OCI-LY1 (cell line): ENCODE measurements around the gene KAT2B.

Source experiments
- H2AFZ ChIP-seq: fragments of 200-600 bp; sonication (generic), shearing (Covaris generic); 2 replicates; pipeline ENCODE4 v1.6.0; 2014; ENCODE audit warnings: antibody characterized with exemption, mild to moderate bottlenecking, low read length
- H3F3A ChIP-seq: fragments of 200-600 bp; sonication (generic), shearing (Covaris generic); 2 replicates; pipeline ENCODE4 v1.6.0; 2014; ENCODE audit warnings: mild to moderate bottlenecking, antibody characterized with exemption, low read length, moderate library complexity; ENCODE audit not compliant: insufficient read depth
- H3K27ac ChIP-seq: fragments of 200-600 bp; sonication (generic); 2 replicates; pipeline ENCODE4 v1.5.1; 2014; ENCODE audit warnings: low read length, mixed run types, mild to moderate bottlenecking, low read depth; ENCODE audit not compliant: poor library complexity, severe bottlenecking
- H3K27me3 ChIP-seq: fragments of 200-600 bp; sonication (generic); 2 replicates; pipeline ENCODE4 v1.6.0; 2014; ENCODE audit warnings: antibody characterized with exemption, mild to moderate bottlenecking, low read length, moderate library complexity; ENCODE audit not compliant: insufficient read depth
- H3K36me3 ChIP-seq: fragments of 200-600 bp; sonication (generic); 2 replicates; pipeline ENCODE4 v1.6.1; 2014; ENCODE audit warnings: mild to moderate bottlenecking, antibody characterized with exemption, low read length, moderate library complexity, mixed read lengths; ENCODE audit not compliant: insufficient read depth
- H3K4me1 ChIP-seq: fragments of 200-600 bp; sonication (generic); 2 replicates; pipeline ENCODE4 v1.5.1; 2014; ENCODE audit warnings: mild to moderate bottlenecking, low read length, moderate library complexity; ENCODE audit not compliant: insufficient read depth, severe bottlenecking
- H3K4me2 ChIP-seq: fragments of 200-600 bp; sonication (generic), shearing (Covaris generic); 2 replicates; pipeline ENCODE4 v1.6.1; 2014; ENCODE audit warnings: low read length
- H3K4me3 ChIP-seq: fragments of 200-600 bp; sonication (generic); 2 replicates; pipeline ENCODE4 v1.5.1; 2014; ENCODE audit warnings: low read length, low read depth, mild to moderate bottlenecking, mixed read lengths; ENCODE audit not compliant: poor library complexity, severe bottlenecking
- H3K79me2 ChIP-seq: fragments of 200-600 bp; shearing (Covaris generic); 2 replicates; pipeline ENCODE4 v1.6.1; 2016; ENCODE audit warnings: mixed run types, low read length, mixed read lengths; ENCODE audit not compliant: insufficient read depth
- H3K9ac ChIP-seq: fragments of 200-600 bp; sonication (generic), shearing (Covaris generic); 2 replicates; pipeline ENCODE4 v1.6.1; 2014; ENCODE audit warnings: mild to moderate bottlenecking, low read length, mixed read lengths
- H3K9me2 ChIP-seq: fragments of 200-600 bp; sonication (generic), shearing (Covaris generic); 2 replicates; pipeline ENCODE4 v1.6.1; 2014; ENCODE audit warnings: low read depth, mild to moderate bottlenecking, low read length, mixed read lengths
- H3K9me3 ChIP-seq: fragments of 200-600 bp; shearing (Covaris generic); 2 replicates; pipeline ENCODE4 v1.6.1; 2014; ENCODE audit warnings: low read length, mixed read lengths
- H4K20me1 ChIP-seq: fragments of 200-600 bp; sonication (generic), shearing (Covaris generic); 2 replicates; pipeline ENCODE4 v1.6.0; 2016; ENCODE audit warnings: mild to moderate bottlenecking, low read length; ENCODE audit not compliant: insufficient read depth
- EZH2 ChIP-seq: fragments of 200-600 bp; sonication (generic), shearing (Covaris generic); IDR thresholded peaks from 2 replicates; pipeline ENCODE4 v1.8.0; 2017; ENCODE audit warnings: borderline replicate concordance, mixed run types, mild to moderate bottlenecking, antibody characterized with exemption, low read length, moderate library complexity, mixed read lengths
- TF ChIP-seq, protein P1 (sequence below): fragments of 200-600 bp; sonication (generic), shearing (Covaris generic); IDR thresholded peaks from 2 replicates; pipeline ENCODE4 v1.5.1; 2017; ENCODE audit warnings: mild to moderate bottlenecking, antibody characterized with exemption, low read length, moderate library complexity, mixed read lengths

KAT2B gene

DNA sequence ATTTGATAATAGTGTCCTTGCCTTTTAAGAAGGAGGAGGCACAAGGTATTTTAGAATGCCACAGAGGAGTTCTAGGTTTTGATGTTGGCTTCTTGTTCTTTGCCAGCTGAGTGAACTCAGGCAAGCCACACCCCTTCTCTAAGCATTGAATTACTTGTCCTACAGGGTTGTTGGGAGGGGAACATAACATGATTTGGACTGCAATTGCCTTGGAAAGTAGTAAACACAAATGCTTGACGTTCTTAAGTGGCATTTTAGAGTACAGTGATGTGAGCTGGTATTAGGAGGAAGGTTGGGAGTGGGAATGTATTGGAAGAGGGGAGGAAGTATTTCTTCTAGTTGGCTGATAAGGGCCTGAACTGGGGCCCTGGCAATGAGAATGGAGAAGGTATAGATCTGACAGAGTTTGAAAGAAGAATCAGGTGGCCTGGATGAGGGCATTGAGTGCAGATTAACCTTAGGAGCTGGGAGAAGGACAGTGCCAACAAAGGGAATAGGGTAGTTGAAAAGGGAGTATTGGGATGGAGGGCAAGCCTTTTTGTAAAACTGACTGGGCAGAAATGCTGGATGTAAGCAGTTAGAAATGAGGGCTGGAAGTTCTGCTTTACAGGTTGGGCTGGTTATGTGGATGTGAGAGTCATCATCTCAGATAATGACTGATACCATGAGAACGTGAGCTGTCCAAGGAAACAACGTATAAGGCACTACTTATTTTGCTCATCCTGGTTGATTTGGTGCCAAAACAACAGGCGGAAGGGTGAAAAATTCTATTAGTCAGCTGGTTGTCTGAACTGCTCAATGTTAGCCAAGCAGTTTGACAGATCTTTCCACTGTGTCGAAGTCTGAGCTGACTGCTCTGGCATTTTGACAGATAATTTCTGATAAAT lies 16.7 kb downstream of the KAT2B start:
- Histone ChIP-seq H3K27me3 (no peaks in the 10 kb centered on the region), H3F3A (0 out of 2 replicates have a peak, but pooled peaks cover 6% of the 10 kb centered on the region), H3K4me1 (peaks cover 42% of the 10 kb centered on the region), H4K20me1 (no peaks in the 10 kb centered on the region), H3K27ac (peak overlapping the region; percentile 60), H2AFZ (no peak overlapping the region), H3K9me3 (no peaks in the 10 kb centered on the region), H3K4me3 (no peak overlapping the region), H3K9me2 (no peaks in the 10 kb centered on the region), H3K4me2 (no peak overlapping the region), H3K9ac (no peak overlapping the region), H3K79me2 (peaks cover 40% of the 10 kb centered on the region), H3K36me3 (no peaks in the 10 kb centered on the region)
- TF ChIP-seq EZH2: no peak
- TF ChIP-seq, protein P1, sequence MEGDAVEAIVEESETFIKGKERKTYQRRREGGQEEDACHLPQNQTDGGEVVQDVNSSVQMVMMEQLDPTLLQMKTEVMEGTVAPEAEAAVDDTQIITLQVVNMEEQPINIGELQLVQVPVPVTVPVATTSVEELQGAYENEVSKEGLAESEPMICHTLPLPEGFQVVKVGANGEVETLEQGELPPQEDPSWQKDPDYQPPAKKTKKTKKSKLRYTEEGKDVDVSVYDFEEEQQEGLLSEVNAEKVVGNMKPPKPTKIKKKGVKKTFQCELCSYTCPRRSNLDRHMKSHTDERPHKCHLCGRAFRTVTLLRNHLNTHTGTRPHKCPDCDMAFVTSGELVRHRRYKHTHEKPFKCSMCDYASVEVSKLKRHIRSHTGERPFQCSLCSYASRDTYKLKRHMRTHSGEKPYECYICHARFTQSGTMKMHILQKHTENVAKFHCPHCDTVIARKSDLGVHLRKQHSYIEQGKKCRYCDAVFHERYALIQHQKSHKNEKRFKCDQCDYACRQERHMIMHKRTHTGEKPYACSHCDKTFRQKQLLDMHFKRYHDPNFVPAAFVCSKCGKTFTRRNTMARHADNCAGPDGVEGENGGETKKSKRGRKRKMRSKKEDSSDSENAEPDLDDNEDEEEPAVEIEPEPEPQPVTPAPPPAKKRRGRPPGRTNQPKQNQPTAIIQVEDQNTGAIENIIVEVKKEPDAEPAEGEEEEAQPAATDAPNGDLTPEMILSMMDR: no peak

DNA sequence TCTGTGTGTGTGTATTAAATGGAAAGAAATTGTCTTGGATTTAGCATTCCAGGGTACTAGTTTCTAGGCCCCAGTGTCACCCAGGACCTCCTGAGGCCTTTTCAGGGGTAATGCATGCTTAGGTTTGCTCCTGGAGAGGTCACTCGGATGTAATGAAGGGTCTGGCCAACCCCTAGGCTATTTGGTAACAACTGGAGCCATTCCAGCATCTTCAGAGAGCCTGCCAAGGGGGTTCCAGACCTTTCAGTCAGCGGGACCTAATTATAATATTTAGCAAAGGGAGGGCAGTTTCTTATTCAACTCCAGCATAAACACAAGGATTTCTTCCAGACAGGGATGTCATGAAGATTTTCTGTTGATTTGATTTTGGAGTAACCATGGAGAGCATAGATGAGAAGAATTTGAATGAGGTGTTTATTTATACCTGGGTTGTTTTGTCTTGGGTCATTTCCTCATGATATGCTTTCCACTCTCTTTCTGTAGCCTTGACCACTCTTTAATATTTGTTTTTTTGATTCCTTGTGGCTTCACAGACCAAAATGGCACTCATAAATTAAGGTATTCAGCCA lies 17.4 kb downstream of the KAT2B start:
- no peak for TF ChIP-seq EZH2
- TF ChIP-seq, protein P1: no peak
- no peaks in the 10 kb centered on the region for H3K9me3 ChIP-seq
- H3K4me2 ChIP-seq: no peak overlapping the region
- peak overlapping the region; percentile 60 for H3K27ac ChIP-seq
- H3K9ac ChIP-seq: no peak overlapping the region
- no peak overlapping the region for H3K4me3 ChIP-seq
- peaks cover 42% of the 10 kb centered on the region for H3K4me1 ChIP-seq
- 0 out of 2 replicates have a peak, but pooled peaks cover 6% of the 10 kb centered on the region for H3F3A ChIP-seq
- no peaks in the 10 kb centered on the region for H3K27me3 ChIP-seq
- no peaks in the 10 kb centered on the region for H3K9me2 ChIP-seq
- peaks cover 43% of the 10 kb centered on the region for H3K79me2 ChIP-seq
- no peak overlapping the region for H2AFZ ChIP-seq
- no peaks in the 10 kb centered on the region for H3K36me3 ChIP-seq
- H4K20me1 ChIP-seq: no peaks in the 10 kb centered on the region

DNA sequence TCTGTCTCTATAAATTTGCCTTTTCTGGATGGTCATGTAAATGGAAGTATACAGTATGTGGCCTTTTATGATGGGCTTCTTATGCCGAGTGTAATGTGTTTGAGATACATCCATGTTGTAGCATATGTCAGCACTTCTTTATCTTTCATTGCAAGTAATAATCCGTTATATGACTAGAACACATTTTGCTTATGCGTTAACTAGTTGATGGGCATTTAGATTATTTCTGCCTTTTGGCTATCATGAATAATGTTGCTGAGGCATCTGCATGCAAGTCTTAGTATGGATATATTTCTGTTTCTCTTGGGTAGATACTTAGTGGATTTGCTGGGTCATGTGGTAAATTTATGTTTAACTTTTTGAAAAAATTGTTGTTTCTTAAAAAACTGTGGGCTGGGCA lies 19.7 kb downstream of the KAT2B start:
- no peaks in the 10 kb centered on the region for H4K20me1 ChIP-seq
- H2AFZ ChIP-seq: no peak overlapping the region
- no peaks in the 10 kb centered on the region for H3K9me3 ChIP-seq
- H3K4me1 ChIP-seq: peaks cover 31% of the 10 kb centered on the region
- 0 out of 2 replicates have a peak, but pooled peaks cover 4% of the 10 kb centered on the region for H3F3A ChIP-seq
- peaks cover 54% of the 10 kb centered on the region for H3K79me2 ChIP-seq
- H3K4me2 ChIP-seq: no peak overlapping the region
- H3K9ac ChIP-seq: no peak overlapping the region
- no peak overlapping the region for H3K4me3 ChIP-seq
- no peak overlapping the region for H3K27ac ChIP-seq
- H3K27me3 ChIP-seq: no peaks in the 10 kb centered on the region
- no peaks in the 10 kb centered on the region for H3K36me3 ChIP-seq
- no peaks in the 10 kb centered on the region for H3K9me2 ChIP-seq
- TF ChIP-seq EZH2: no peak
- TF ChIP-seq, protein P1: no peak
